Neutrophil (primary cell): ENCODE data around the gene AKR1B15.

Experiments
- H3K27ac ChIP-seq: fragments of 200-600 bp; sonication (generic); 2 replicates; pipeline ENCODE4 v1.5.1; 2016; ENCODE audit warnings: mild to moderate bottlenecking, moderate library complexity
- H3K27me3 ChIP-seq: fragments of 200-600 bp; sonication (generic); 2 replicates; pipeline ENCODE4 v1.6.0; 2016; ENCODE audit warnings: mild to moderate bottlenecking
- H3K36me3 ChIP-seq: fragments of 200-600 bp; sonication (generic); 2 replicates; pipeline ENCODE4 v1.5.1; 2017
- H3K4me1 ChIP-seq, 2 experiments: fragments of 200-600 bp in 1 of 2; sonication (generic) in 1 of 2; 1 replicate in 1 of 2; 2 replicates in 1 of 2; pipeline versions ENCODE4 v1.5.1 to v1.6.1; 2013 to 2016; ENCODE audit warnings: low read depth in 1 of 2, low read length in 1 of 2, mild to moderate bottlenecking in 1 of 2, moderate library complexity in 1 of 2; ENCODE audit not compliant: control insufficient read depth in 1 of 2, insufficient read depth in 1 of 2
- H3K4me3 ChIP-seq, 2 experiments: fragments of 200-600 bp in 1 of 2; sonication (generic) in 1 of 2; 1 replicate in 1 of 2; 2 replicates in 1 of 2; pipeline ENCODE4 v1.5.1; 2013 to 2016; ENCODE audit warnings: low read depth in 1 of 2, low read length in 1 of 2, mild to moderate bottlenecking in 1 of 2, moderate library complexity in 1 of 2
- H3K9me3 ChIP-seq: fragments of 200-600 bp; sonication (generic); 2 replicates; pipeline ENCODE4 v1.5.1; 2016
- CTCF ChIP-seq: fragments of 200-600 bp; sonication (generic); IDR thresholded peaks from 2 replicates; pipeline ENCODE4 v1.5.1; 2016; ENCODE audit warnings: antibody characterized with exemption

AKR1B15 gene

GRCh38 chr7:134547397-134548054, 1.4 kb upstream of the AKR1B15 start:
- H3K4me1 ChIP-seq: no peaks in the 10 kb centered on the region
- peak; percentile 16 for TF ChIP-seq CTCF
- no peaks in the 10 kb centered on the region for H3K9me3 ChIP-seq
- no peaks in the 10 kb centered on the region for H3K36me3 ChIP-seq
- H3K27ac ChIP-seq: no peak overlapping the region
- H3K27me3 ChIP-seq: peaks cover 14% of the 10 kb centered on the region
- no peak overlapping the region for H3K4me3 ChIP-seq

DNA sequence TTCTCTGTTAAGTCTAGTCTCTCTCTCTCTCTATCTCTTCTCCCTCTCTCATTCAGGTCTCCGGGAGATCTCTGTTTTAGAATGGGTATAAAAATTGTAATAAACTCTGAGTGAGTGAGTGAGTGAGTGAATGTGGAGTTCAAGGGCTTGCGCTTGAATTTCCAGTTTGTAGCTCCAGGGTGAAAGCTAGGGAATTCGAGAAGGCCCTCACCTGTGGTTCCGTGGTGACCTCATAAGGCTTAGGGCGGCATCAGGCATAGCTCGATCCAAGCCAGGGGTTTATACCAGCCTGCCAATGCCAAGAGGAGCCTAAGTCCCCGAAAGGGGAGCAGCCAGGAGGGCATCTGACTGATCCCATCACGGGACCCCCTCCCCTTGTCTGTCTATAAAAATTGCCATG, 456 bp downstream of the AKR1B15 start:
- no peaks in the 10 kb centered on the region for H3K9me3 ChIP-seq
- TF ChIP-seq CTCF: no peak
- H3K36me3 ChIP-seq: no peaks in the 10 kb centered on the region
- peaks cover 14% of the 10 kb centered on the region for H3K27me3 ChIP-seq
- no peaks in the 10 kb centered on the region for H3K4me1 ChIP-seq
- H3K27ac ChIP-seq: no peak overlapping the region
- no peak overlapping the region for H3K4me3 ChIP-seq

DNA sequence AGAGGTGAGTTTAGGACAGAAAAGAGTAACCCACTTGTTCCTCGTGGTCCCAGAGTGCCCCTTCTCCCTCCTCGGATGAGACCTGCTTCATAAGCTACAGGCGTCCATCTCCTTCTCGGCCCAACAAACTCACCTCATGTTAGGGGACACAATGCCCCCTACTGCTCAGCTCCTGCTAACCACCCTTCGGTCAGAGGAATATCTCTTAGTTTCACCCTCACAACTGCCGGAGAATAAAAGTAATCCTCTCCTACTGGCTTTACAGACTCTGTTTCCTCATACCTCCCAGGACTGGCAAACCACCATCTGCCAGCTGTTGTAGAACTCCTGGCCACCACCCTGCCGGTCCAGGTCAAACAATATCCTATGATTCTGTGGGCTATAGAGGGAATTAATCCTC, 3.2 kb downstream of the AKR1B15 start:
- H3K4me3 ChIP-seq: no peak overlapping the region
- H3K36me3 ChIP-seq: no peaks in the 10 kb centered on the region
- no peaks in the 10 kb centered on the region for H3K9me3 ChIP-seq
- H3K4me1 ChIP-seq: no peaks in the 10 kb centered on the region
- no peak overlapping the region for H3K27ac ChIP-seq
- no peak for TF ChIP-seq CTCF
- H3K27me3 ChIP-seq: peaks cover 14% of the 10 kb centered on the region

DNA sequence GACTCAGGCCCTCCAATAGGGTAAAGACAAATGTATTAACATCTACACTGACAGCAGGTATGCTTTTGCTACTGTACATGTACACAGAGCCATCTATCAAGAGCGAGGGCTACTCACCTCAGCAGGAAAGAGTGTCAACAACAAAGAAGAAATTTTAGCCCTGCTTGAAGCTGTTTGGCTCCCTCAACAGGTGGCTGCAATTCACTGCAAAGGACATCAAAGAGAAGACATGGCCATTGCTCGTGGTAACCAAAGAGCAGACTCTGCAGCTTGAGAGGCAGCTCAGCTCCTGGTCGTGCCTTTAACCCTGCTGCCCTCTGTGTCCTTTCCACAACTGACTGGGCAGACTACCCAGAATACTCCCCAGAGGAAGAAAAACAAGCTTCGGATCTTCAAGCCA, 5.1 kb downstream of the AKR1B15 start:
- TF ChIP-seq CTCF: no peak
- H3K4me3 ChIP-seq: no peak overlapping the region
- H3K9me3 ChIP-seq: no peaks in the 10 kb centered on the region
- no peaks in the 10 kb centered on the region for H3K4me1 ChIP-seq
- H3K36me3 ChIP-seq: no peaks in the 10 kb centered on the region
- peaks cover 6% of the 10 kb centered on the region for H3K27me3 ChIP-seq
- H3K27ac ChIP-seq: no peak overlapping the region

DNA sequence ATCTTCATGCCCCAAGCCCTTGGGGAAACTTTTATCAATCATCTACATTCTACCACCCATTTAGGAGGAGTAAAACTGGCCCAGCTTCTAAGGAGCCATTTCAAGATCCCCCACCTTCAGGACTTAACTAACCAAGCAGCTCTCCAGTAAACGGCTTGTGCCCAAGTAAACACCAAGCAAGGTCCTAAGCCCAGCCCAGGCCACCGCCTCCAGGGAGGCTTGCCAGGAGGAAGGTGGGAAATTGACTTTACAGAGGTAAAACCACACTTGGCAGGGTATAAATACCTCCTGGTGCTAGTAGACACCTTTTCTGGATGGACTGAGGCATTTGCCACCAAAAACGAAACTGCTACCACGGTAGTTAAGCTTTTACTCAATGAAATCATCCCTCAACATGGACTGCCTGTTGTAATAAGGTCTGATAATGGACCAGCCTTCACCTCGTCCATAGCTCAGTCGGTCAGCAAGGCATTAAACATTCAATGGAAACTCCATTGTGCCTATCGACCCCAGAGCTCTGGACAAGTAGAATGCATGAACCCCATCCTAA, 5.6 kb downstream of the AKR1B15 start:
- peaks cover 6% of the 10 kb centered on the region for H3K27me3 ChIP-seq
- TF ChIP-seq CTCF: no peak
- H3K4me3 ChIP-seq: no peak overlapping the region
- H3K27ac ChIP-seq: no peak overlapping the region
- no peaks in the 10 kb centered on the region for H3K36me3 ChIP-seq
- no peaks in the 10 kb centered on the region for H3K9me3 ChIP-seq
- H3K4me1 ChIP-seq: no peaks in the 10 kb centered on the region
